ENCODE data around the gene TP73.

- TF ChIP-seq POLR2A (IDR thresholded peaks at IDR 0.05) (no peak), CTCF (IDR thresholded peaks at IDR 0.05) (no peak)
These were observed 49.2 kb upstream of the TP73 start for GRCh38 chr1:3603156-3603555.

Measured in right lobe of liver (tissue), 4 donors.